Endothelial cell of umbilical vein (primary cell): Measurements from ENCODE around the gene CAPS.

Experiments
- EZH2 ChIP-seq: IDR thresholded peaks from 2 replicates; pipeline ENCODE4 v1.6.1; 2012; ENCODE audit warnings: borderline replicate concordance, low read depth, mild to moderate bottlenecking, moderate library complexity, low read length, inconsistent platforms; ENCODE audit not compliant: severe bottlenecking
- MYC ChIP-seq: IDR thresholded peaks from one replicate; pipeline ENCODE4 v1.6.1; 2011; ENCODE audit warnings: mild to moderate bottlenecking, low read depth, low read length
- POLR2A ChIP-seq: IDR thresholded peaks from 2 replicates; pipeline ENCODE4 v1.6.1; 2012; ENCODE audit warnings: low read depth, mild to moderate bottlenecking, control low read depth, low read length
- POLR2AphosphoS5 ChIP-seq: IDR thresholded peaks from 2 replicates; pipeline ENCODE4 v1.6.1; 2012; ENCODE audit warnings: low read depth, mild to moderate bottlenecking, control low read depth, low read length, moderate library complexity; ENCODE audit not compliant: insufficient read depth
- TF ChIP-seq, protein P1 (sequence below), 2 donors: IDR thresholded peaks; 1 replicate in 1 of 2; 2 replicates in 1 of 2; pipeline ENCODE4 v1.5.1; 2011; ENCODE audit warnings: low read length in 2 of 2, mild to moderate bottlenecking in 2 of 2, moderate library complexity in 2 of 2, control low read depth in 1 of 2, inconsistent platforms in 1 of 2, low read depth in 1 of 2; ENCODE audit not compliant: insufficient read depth in 1 of 2; ENCODE audit errors: extremely low read depth in 1 of 2

DNA sequence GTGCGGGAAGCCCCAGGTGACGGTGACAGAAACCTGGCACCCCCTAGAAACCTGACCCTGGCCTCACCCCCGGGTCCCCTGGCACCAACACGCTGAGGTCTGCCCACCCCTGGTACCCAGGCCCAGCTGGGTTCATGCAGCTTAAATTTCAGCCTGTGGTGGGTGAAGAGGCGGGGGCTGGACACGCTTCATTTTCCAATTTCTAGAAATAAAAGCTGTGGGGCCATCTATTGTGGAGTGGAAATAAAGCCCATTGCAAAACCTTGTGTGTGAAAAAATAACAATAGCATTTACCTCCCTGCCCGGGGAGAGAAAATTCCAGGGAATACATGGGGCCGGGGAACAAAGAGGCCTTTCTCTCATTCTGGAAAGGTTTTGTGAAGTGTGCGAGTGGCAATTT is 36.2 kb upstream of the CAPS start:
- TF ChIP-seq, protein P1, sequence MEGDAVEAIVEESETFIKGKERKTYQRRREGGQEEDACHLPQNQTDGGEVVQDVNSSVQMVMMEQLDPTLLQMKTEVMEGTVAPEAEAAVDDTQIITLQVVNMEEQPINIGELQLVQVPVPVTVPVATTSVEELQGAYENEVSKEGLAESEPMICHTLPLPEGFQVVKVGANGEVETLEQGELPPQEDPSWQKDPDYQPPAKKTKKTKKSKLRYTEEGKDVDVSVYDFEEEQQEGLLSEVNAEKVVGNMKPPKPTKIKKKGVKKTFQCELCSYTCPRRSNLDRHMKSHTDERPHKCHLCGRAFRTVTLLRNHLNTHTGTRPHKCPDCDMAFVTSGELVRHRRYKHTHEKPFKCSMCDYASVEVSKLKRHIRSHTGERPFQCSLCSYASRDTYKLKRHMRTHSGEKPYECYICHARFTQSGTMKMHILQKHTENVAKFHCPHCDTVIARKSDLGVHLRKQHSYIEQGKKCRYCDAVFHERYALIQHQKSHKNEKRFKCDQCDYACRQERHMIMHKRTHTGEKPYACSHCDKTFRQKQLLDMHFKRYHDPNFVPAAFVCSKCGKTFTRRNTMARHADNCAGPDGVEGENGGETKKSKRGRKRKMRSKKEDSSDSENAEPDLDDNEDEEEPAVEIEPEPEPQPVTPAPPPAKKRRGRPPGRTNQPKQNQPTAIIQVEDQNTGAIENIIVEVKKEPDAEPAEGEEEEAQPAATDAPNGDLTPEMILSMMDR (IDR thresholded peaks at IDR 0.05; ENCODE audit: extremely low read depth in 1 of 2, insufficient read depth in 1 of 2, low read depth in 1 of 2, low read length in 2 of 2) = no peak
- TF ChIP-seq EZH2 (no peak), POLR2A (no peak), MYC (no peak), POLR2AphosphoS5 (no peak)
